ENCODE data around the gene FAM209A.

FAM209A gene

GRCh38 chr20:56565511-56565910 is 41.0 kb downstream of the FAM209A start:
- no peak overlapping the region for H2AFZ ChIP-seq
- no peaks in the 10 kb centered on the region for H3K27me3 ChIP-seq (ENCODE audit: control insufficient read depth, insufficient read depth, low read length)
- H3K4me2 ChIP-seq (ENCODE audit: low read length) = no peak overlapping the region
- no peak overlapping the region for H3K9ac ChIP-seq
- H3K36me3 ChIP-seq (ENCODE audit: control insufficient read depth, insufficient read depth, low read length) = no peaks in the 10 kb centered on the region
- H3K4me1 ChIP-seq = no peaks in the 10 kb centered on the region
- TF ChIP-seq, protein P1, sequence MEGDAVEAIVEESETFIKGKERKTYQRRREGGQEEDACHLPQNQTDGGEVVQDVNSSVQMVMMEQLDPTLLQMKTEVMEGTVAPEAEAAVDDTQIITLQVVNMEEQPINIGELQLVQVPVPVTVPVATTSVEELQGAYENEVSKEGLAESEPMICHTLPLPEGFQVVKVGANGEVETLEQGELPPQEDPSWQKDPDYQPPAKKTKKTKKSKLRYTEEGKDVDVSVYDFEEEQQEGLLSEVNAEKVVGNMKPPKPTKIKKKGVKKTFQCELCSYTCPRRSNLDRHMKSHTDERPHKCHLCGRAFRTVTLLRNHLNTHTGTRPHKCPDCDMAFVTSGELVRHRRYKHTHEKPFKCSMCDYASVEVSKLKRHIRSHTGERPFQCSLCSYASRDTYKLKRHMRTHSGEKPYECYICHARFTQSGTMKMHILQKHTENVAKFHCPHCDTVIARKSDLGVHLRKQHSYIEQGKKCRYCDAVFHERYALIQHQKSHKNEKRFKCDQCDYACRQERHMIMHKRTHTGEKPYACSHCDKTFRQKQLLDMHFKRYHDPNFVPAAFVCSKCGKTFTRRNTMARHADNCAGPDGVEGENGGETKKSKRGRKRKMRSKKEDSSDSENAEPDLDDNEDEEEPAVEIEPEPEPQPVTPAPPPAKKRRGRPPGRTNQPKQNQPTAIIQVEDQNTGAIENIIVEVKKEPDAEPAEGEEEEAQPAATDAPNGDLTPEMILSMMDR (IDR thresholded peaks at IDR 0.05) = no peak
- no peaks in the 10 kb centered on the region for H3K79me2 ChIP-seq
- H3K27ac ChIP-seq = no peak overlapping the region
- no peak overlapping the region for H3K4me3 ChIP-seq (ENCODE audit: low read depth, low read length)
- H3K9me3 ChIP-seq (ENCODE audit: control insufficient read depth, low read length) = no peaks in the 10 kb centered on the region

- TF ChIP-seq, protein P1 (IDR thresholded peaks at IDR 0.05) = no peak
- Histone ChIP-seq H3K4me2 (ENCODE audit: low read length) (no peak overlapping the region), H3K9ac (no peak overlapping the region), H3K36me3 (ENCODE audit: control insufficient read depth, insufficient read depth, low read length) (no peaks in the 10 kb centered on the region), H3K9me3 (ENCODE audit: control insufficient read depth, low read length) (no peaks in the 10 kb centered on the region), H3K27ac (no peak overlapping the region), H3K4me1 (no peaks in the 10 kb centered on the region), H3K27me3 (ENCODE audit: control insufficient read depth, insufficient read depth, low read length) (no peaks in the 10 kb centered on the region), H2AFZ (no peak overlapping the region), H3K4me3 (ENCODE audit: low read depth, low read length) (no peak overlapping the region), H3K79me2 (no peaks in the 10 kb centered on the region)
Measured at GRCh38 chr20:56566621-56567020, 42.1 kb downstream of the FAM209A start.

DNA sequence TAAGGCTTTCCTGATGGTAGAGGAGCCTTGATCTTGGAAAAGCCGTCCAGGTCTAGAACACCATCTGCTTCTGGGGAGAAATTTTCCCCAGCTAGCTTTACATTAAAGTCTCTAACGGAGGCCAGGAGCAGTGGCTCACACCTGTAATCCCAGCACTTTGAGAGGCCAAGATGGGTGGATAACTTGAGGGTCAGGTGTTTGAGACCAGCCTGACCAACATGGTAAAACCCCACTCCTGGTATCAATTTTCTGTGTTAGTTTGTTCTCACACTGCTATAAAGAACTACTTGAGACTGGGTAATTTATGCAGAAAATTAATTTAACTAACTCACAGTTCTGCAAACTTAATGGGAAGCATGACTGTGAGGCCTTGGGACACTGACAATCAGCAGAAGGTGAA is 46.3 kb downstream of the FAM209A start:
- TF ChIP-seq, protein P1 (IDR thresholded peaks at IDR 0.05) = no peak
- no peaks in the 10 kb centered on the region for H3K36me3 ChIP-seq (ENCODE audit: control insufficient read depth, insufficient read depth, low read length)

DNA sequence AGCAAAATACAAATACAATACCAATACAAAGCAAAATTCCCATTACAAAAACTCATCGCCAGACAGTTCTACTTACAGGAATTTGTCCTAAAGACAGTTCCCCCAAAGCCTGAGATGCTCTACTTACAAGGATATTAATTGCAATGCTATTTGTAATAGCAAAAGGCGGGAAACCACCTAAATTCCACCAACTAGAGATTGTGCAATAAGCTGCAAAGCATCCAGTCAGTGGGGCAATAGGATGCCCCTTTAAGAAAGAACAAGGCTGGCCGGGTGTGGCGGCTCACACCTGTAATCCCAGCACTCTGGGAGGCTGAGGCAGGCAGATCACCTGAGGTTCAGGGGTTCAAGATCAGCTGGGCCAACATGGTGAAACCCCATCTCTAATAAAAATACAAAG is 47.6 kb downstream of the FAM209A start:
- TF ChIP-seq, protein P1 (IDR thresholded peaks at IDR 0.05) = no peak
- no peak overlapping the region for H3K4me2 ChIP-seq (ENCODE audit: low read length)
- no peaks in the 10 kb centered on the region for H3K9me3 ChIP-seq (ENCODE audit: control insufficient read depth, low read length)
- H3K4me3 ChIP-seq (ENCODE audit: low read depth, low read length) = no peak overlapping the region
- H3K27me3 ChIP-seq (ENCODE audit: control insufficient read depth, insufficient read depth, low read length) = no peaks in the 10 kb centered on the region
- H3K36me3 ChIP-seq (ENCODE audit: control insufficient read depth, insufficient read depth, low read length) = no peaks in the 10 kb centered on the region
- no peaks in the 10 kb centered on the region for H3K4me1 ChIP-seq
- H2AFZ ChIP-seq = no peak overlapping the region
- H3K79me2 ChIP-seq = no peaks in the 10 kb centered on the region
- no peak overlapping the region for H3K27ac ChIP-seq
- no peak overlapping the region for H3K9ac ChIP-seq

More for the DNA sequence above, 46.3 kb downstream of the FAM209A start:
- Histone ChIP-seq H3K4me3 (ENCODE audit: low read depth, low read length) (no peak overlapping the region), H3K4me2 (ENCODE audit: low read length) (no peak overlapping the region), H3K4me1 (no peaks in the 10 kb centered on the region), H3K27ac (no peak overlapping the region), H3K9ac (no peak overlapping the region), H3K79me2 (no peaks in the 10 kb centered on the region), H3K9me3 (ENCODE audit: control insufficient read depth, low read length) (no peaks in the 10 kb centered on the region), H2AFZ (no peak overlapping the region), H3K27me3 (ENCODE audit: control insufficient read depth, insufficient read depth, low read length) (no peaks in the 10 kb centered on the region)

DNA sequence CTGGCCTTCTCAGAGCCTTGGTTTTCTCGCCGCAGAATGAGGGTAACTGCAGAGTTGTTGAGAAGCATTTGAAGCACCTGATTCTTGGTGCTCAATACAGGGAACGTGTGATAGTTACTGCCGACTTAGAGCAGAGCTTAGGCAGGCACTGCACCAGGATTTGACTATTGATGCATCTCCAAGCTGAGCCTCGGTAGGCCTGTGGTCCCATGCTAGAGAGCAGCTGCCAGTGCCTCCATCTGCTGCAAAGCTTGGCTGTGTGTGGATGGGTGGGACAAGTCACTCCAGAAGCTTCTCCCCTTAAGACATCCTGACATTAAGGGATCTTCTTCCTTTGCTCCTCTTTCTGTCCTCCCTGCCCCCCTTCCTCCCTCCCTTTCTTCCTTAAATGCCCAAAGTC is 49.4 kb downstream of the FAM209A start:
- Histone ChIP-seq H3K4me2 (ENCODE audit: low read length) (no peak overlapping the region), H3K4me3 (ENCODE audit: low read depth, low read length) (no peak overlapping the region), H3K27me3 (ENCODE audit: control insufficient read depth, insufficient read depth, low read length) (no peaks in the 10 kb centered on the region), H2AFZ (no peak overlapping the region), H3K36me3 (ENCODE audit: control insufficient read depth, insufficient read depth, low read length) (no peaks in the 10 kb centered on the region), H3K9ac (no peak overlapping the region), H3K27ac (no peak overlapping the region), H3K79me2 (no peaks in the 10 kb centered on the region), H3K4me1 (no peaks in the 10 kb centered on the region), H3K9me3 (ENCODE audit: control insufficient read depth, low read length) (no peaks in the 10 kb centered on the region)
- TF ChIP-seq, protein P1 (IDR thresholded peaks at IDR 0.05) = no peak
